Pulmonary artery endothelial cell (primary cell): ENCODE results near the gene SLC33A1. TPM values are rescaled to one million over a fixed set of nuclear protein-coding genes. Genes with fewer than 3 reads are reported as not detected.
"Not testable (repeated sequence)": the region's sequence is repeated elsewhere in the genome, so short reads cannot be mapped to it uniquely, and the experiment has no call there.

Experiments used
- DNase-seq: peaks from one replicate; pipeline ENCODE4 v3.0.0-alpha.2; 2011; ENCODE audit warnings: low read depth, low spot score
- total RNA-seq: library from RNA; depleted of rRNA; stranded (reverse); fragments of >200 nt; gene quantifications from 2 replicates; pipeline ENCODE4 v1.2.3, GENCODE V29; 2014

SLC33A1 gene
- total RNA-seq, 1 donor from 2014 or later = 25.5 TPM

GRCh38 chr3:155862290-155862982 lies 8.2 kb upstream of the SLC33A1 start:
- DNase-seq = not testable (repeated sequence)

DNA sequence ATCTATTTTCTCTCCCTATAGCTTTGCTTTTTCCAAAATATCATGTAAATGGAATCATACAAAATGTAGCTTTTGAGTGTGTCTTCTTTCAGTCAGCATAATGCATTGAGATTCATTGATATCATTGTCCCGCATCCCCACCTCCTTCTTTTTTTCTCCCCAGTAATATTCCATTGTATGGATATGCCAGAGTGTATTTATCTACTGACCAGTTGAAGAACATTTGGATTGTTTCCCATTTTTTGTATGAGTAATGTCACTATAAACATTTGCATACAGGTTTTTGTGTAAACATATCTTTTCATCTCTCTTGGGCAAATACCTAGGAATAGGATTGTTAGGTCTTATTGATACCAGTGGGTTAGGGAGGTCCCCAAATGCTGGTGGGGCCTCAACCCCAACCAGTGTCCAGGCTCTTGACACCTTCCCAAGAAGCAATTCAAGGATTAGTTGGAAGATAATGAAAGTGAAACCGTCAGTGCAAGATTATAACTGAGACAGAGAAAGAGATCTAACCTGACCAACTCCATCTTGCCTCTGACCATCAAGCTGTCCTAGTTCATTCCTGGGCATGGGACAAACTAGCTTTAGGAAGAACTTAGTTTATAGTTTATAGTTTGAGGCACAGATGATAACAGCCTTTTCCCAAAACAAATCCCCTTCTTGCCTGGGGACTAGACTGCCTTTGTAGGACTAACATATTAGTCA lies 7.4 kb upstream of the SLC33A1 start:
- no peak for DNase-seq

DNA sequence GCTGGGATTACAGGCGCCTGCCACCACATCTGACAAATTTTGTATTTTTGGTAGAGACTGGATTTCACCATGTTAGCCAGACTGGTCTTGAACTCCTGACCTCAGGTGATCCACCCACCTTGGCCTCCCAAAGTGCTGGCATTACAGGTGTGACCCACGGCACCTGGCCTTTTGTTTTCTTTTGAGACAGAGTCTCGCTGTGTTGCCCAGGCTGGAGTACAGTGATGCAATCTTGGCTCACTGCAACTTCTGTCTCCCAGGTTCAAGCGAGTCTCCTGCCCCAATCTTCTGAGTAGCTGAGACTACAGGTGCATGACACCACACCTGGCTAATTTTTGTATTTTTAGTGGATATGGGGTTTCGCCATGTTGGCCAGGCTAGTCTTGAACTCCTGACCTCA lies 6.2 kb upstream of the SLC33A1 start:
- DNase-seq = not testable (repeated sequence)

DNA sequence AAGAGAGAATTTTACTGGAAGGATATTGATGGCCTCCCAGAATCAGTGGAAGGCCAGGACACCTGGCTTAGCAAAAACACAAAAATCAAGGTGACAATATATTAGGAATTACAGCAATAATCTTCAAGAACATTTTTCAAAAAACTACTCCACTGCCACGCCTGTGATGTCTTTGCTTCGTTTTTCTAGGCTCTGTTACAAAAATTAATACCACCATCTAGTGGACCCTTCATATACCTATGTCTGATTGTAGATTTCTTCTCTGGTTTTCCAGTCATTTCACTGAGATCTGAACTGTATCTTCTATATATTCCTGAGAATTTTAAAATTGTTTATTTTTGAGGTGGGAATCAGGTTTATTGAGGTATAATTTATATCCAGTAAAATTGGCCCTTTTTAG lies 5.6 kb upstream of the SLC33A1 start:
- no peak for DNase-seq

GRCh38 chr3:155853214-155854140 lies 750 bp downstream of the SLC33A1 start:
- no peak for DNase-seq

DNA sequence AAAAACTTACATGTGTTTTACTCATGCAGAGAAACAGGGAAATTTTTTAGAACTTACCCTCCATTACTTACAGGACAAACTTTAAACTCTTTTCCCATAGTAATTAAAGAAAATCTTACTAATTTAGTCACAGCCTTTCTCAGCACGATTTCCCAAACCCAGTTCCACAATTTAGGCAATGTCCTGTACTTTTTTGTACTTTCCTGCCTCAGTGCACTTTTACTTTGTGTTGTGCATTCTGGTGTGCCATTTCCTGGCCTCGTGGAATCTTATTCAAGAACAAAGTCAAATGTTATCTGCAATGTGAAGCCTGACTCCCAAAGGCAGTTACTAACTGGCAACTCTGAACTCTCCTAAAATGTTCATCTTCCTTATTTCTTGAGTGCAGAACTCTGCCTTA lies 1.9 kb downstream of the SLC33A1 start:
- no peak for DNase-seq

- not testable (repeated sequence) for DNase-seq
These were observed 4.8 kb downstream of the SLC33A1 start for GRCh38 chr3:155849404-155849803.

DNA sequence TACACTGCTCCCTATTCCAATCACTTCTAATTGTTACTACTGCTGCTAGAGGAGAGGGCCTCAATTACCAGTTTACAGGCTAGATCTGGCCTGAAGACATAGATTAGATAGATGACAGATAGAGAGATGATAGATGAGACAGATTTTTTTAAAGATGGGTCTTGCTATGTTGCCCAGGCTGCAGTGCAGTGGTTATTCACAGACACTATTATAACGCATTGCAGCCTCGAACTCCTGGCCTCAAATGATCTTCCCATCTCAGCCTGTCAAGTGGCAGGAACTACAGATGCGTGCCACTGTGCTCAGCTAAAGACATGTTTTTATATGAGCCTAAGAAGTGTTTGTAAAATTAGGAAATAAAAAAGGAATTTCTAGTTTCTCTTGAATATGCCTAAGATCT lies 6.2 kb downstream of the SLC33A1 start:
- no peak for DNase-seq

GRCh38 chr3:155846119-155846518 lies 8.1 kb downstream of the SLC33A1 start:
- no peak for DNase-seq

DNA sequence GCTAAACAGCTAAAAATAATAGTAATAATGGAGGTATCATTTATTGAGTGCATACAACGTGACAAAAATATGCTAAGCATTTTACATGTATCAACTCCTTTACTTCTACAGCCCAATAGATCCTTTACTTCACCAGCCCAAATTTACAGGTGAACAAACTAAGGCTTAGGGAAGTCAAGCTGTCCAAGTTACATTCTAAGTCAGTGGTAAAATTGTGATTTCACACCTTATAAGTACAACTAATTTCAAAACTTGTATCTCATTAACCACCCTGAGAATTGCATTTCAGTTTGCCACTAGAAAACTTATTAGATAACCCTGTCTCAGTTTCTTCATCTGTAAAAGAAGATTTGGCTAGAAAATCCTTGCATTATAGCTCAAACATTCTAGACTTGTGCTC lies 10.7 kb downstream of the SLC33A1 start:
- no peak for DNase-seq

GRCh38 chr3:155835341-155836071 lies 18.7 kb downstream of the SLC33A1 start:
- no peak for DNase-seq

GRCh38 chr3:155828490-155829098 lies 25.6 kb downstream of the SLC33A1 start:
- DNase-seq = not testable (repeated sequence)

GRCh38 chr3:155815030-155815545 lies 39.1 kb downstream of the SLC33A1 start:
- no peak for DNase-seq

DNA sequence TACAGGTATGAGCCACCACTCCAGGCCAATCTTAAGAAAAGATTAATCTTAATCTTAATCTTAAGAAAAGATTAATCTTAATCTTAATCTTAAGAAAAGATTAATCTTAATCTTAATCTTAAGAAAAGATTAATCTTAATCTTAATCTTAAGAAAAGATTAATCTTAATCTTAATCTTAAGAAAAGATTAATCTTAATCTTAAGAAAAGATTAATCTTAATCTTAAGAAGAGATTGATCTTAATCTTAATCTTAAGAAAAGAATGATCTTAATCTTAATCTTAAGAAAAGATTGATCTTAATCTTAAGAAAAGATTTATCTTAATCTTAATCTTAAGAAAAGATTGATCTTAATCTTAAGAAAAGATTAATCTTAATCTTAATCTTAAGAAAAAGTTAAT lies 41.0 kb downstream of the SLC33A1 start:
- not testable (repeated sequence) for DNase-seq

DNA sequence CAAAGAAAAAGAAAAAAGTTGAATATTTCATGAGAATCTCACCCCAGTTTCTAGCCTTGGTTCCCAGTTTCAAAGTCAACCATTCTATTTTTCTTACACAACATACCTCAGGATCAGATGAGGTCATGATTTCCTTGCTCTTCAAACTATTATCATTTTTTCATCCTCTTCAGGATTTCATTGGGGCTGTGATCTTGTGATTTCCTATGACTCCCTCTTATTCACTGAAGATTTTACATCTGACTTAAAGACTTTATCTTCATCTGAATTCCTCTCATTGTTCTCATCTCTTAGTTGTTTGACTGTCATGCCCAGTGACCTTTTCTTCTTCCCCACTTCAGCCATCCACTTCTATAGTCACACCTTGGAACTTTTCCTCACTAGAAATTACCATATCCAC lies 45.0 kb downstream of the SLC33A1 start:
- DNase-seq = no peak

GRCh38 chr3:155807823-155808222 lies 46.4 kb downstream of the SLC33A1 start:
- no peak for DNase-seq

DNA sequence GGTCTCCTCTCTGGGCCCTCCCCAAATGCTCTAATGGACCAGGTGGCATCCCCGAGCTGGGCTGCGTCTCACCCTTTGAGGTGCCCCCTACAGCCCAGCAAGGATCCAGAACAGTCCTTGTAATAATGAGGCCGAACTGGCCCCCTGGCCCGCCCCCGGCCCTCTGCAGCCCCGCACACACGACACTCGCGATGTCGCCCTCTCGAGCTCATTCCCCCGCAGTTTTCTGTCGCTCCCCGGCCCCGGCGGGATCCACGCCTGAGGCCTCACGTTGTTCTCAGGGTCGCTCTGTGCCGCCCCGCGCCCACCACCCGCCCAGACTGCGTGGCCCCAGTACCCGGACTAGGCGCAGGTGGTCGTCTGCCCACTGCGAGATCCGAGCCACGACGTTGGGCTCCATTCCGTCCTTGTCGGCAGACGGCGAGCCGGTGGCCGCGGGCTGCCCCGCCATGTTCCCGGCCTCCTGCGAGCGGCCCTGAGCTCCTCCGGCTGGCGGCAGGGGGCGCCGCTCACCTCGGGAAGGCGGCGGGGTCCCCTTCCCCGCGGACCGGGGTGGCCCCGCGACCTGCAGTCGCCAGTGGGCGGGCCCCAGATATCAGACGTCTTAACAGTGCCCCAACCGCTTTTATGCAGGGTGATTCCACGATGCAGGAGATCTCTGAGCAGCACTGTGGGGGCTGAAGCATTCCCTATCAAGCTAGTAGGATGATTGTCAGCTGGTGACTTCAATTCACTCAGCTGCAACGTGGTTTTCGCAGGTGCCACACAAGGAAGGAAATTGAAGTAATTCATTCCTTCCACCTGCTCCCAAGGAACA lies 48.2 kb downstream of the SLC33A1 start, which contains the start of gene C3orf33:
C3orf33 (minus strand) TSS at position 477 of the 817 bp plus-strand sequence; CDS start at position 451, 26 bp downstream.
- DNase-seq = peak; percentile 10

DNA sequence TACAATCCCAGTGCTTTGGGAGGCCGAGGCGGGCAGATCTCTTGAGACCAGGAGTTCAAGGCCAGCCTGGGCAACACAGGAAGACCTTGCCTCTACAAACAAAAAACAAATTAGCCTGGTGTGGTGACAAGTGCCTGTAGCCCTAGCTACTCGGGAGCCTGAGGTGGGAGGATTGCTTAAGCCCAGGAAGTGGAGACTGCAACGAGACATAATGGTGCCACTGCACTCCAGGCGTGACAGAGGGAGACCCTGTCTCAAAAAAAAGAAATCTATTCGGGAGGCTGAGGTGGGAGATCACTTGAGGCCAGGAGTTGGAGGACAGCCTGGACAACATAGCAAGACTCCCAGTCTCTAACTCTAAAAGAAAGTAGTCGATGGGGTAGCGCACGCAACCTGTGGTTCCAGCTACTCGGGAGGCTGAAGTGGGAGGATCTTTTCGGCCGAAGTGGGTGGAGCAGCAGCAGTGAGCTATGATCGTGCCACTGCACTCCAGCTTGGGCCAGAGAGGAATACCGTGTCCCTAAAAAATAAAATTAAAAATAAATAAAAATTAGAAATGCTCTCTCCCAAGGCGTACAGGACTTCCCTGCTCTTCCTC lies 48.9 kb downstream of the SLC33A1 start:
- no peak for DNase-seq

DNA sequence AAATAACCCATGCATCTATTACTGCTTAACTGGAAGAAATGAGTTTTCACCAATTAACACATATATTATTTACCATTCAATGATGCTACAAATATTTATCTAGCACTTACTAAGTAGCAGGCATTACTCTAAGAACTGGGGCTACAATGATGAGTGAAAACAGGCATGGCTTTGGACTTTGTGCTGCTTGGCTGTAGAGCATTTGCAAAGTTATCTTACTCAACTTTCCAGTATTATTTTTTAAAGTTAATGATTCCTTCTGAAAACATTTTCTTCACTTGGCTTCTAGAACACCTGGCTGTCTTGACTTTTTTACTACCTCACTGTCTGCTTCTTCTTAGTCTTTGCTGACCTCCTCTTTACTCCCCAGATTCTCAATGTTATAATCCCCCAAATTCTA lies 49.9 kb downstream of the SLC33A1 start:
- no peak for DNase-seq
